Neural cell (in vitro differentiated cells): ENCODE measurements around the gene SLC44A5. TPM values are rescaled to one million over a fixed set of nuclear protein-coding genes. Genes with fewer than 3 reads are reported as not detected.

Experiments
- H2AFZ ChIP-seq: fragments of 200-600, 300-800 bp; sonication (generic), shearing (Covaris generic); 2 replicates; pipeline ENCODE4 v1.6.0; 2014; ENCODE audit warnings: low read depth, mild to moderate bottlenecking, antibody characterized with exemption, low read length, moderate library complexity
- H3F3A ChIP-seq: fragments of 200-600 bp; shearing (Covaris generic); 2 replicates; pipeline ENCODE4 v1.6.1; 2016; ENCODE audit warnings: mild to moderate bottlenecking, moderate library complexity, mixed read lengths, antibody characterized with exemption, low read length; ENCODE audit not compliant: insufficient read depth, poor library complexity, severe bottlenecking
- H3K27ac ChIP-seq: fragments of 200-600, 300-800 bp; sonication (generic), shearing (Covaris generic); 2 replicates; pipeline ENCODE4 v1.5.1; 2014; ENCODE audit warnings: mild to moderate bottlenecking, low read length, moderate library complexity
- H3K27me3 ChIP-seq: fragments of 300-800, 200-600 bp; sonication (generic), shearing (Covaris generic); 2 replicates; pipeline ENCODE4 v1.6.0; 2014; ENCODE audit warnings: mild to moderate bottlenecking, low read depth, low read length, moderate library complexity; ENCODE audit not compliant: insufficient read depth
- H3K36me3 ChIP-seq: fragments of 300-800, 200-600 bp; sonication (generic), shearing (Covaris generic); 2 replicates; pipeline ENCODE4 v1.5.1; 2014; ENCODE audit warnings: mild to moderate bottlenecking, antibody characterized with exemption, low read length, moderate library complexity; ENCODE audit not compliant: insufficient read depth
- H3K4me2 ChIP-seq: fragments of 300-800, 200-600 bp; sonication (generic), shearing (Covaris generic); 2 replicates; pipeline ENCODE4 v1.6.0; 2014; ENCODE audit warnings: mild to moderate bottlenecking, low read length
- H3K4me3 ChIP-seq: fragments of 300-800, 200-600 bp; sonication (generic), shearing (Covaris generic); 2 replicates; pipeline ENCODE4 v1.5.1; 2014; ENCODE audit warnings: mild to moderate bottlenecking, low read length, moderate library complexity
- H3K79me2 ChIP-seq: fragments of 200-600 bp; shearing (Covaris generic); replicated peaks from 2 replicates; pipeline ENCODE4 v1.6.0; 2014; ENCODE audit warnings: mild to moderate bottlenecking, low read length, moderate library complexity; ENCODE audit not compliant: insufficient read depth
- H3K9ac ChIP-seq: fragments of 300-800, 200-600 bp; sonication (generic), shearing (Covaris generic); 2 replicates; pipeline ENCODE4 v1.6.1; 2016; ENCODE audit warnings: mild to moderate bottlenecking, low read length, mixed read lengths
- H3K9me2 ChIP-seq: fragments of 200-600 bp; shearing (Covaris generic); 2 replicates; pipeline ENCODE4 v1.6.1; 2016; ENCODE audit warnings: mild to moderate bottlenecking, low read length, mixed read lengths; ENCODE audit not compliant: insufficient read depth
- H3K9me3 ChIP-seq: fragments of 200-600, 300-800 bp; sonication (generic), shearing (Covaris generic); 2 replicates; pipeline ENCODE4 v1.6.1; 2016; ENCODE audit warnings: mild to moderate bottlenecking, mixed run types, low read length, moderate library complexity, mixed read lengths
- H4K20me1 ChIP-seq: fragments of 200-600 bp; shearing (Covaris generic); 2 replicates; pipeline ENCODE4 v1.6.1; 2016; ENCODE audit warnings: mild to moderate bottlenecking, mixed run types; ENCODE audit not compliant: insufficient read depth
- EP300 ChIP-seq: fragments of 450-650 bp; conservative IDR thresholded peaks from 2 replicates; pipeline ENCODE4 v1.6.1; 2014; ENCODE audit warnings: antibody characterized with exemption, mild to moderate bottlenecking, moderate library complexity; ENCODE audit not compliant: poor library complexity, severe bottlenecking
- EZH2 ChIP-seq: fragments of 200-600, 300-800 bp; shearing (Covaris generic), sonication (generic); IDR thresholded peaks from 2 replicates; pipeline ENCODE4 v1.6.1; 2014; ENCODE audit warnings: antibody characterized with exemption, low read length, borderline replicate concordance, mild to moderate bottlenecking; ENCODE audit not compliant: insufficient read depth, poor library complexity, severe bottlenecking
- MXI1 ChIP-seq: fragments of 450-650 bp; conservative IDR thresholded peaks from 2 replicates; pipeline ENCODE4 v1.6.1; 2014; ENCODE audit warnings: antibody characterized with exemption, mild to moderate bottlenecking; ENCODE audit not compliant: poor library complexity, severe bottlenecking
- POLR2AphosphoS5 ChIP-seq: IDR thresholded peaks from 2 replicates; pipeline ENCODE4 v1.6.1; 2012
- RAD21 ChIP-seq: fragments of 450-650 bp; conservative IDR thresholded peaks from 2 replicates; pipeline ENCODE4 v1.6.1; 2014; ENCODE audit warnings: antibody characterized with exemption, mild to moderate bottlenecking, moderate library complexity
- SMC3 ChIP-seq: fragments of 450-650 bp; conservative IDR thresholded peaks from 2 replicates; pipeline ENCODE4 v1.6.1; 2014; ENCODE audit warnings: antibody characterized with exemption, mild to moderate bottlenecking, moderate library complexity; ENCODE audit not compliant: poor library complexity
- TAF1 ChIP-seq: IDR thresholded peaks from 2 replicates; pipeline ENCODE4 v1.6.1; 2012; ENCODE audit warnings: low read depth
- polyA plus RNA-seq: library from polyadenylated mRNA; depleted of rRNA; stranded (reverse); fragments of >200 nt; gene quantifications from 2 replicates; pipeline ENCODE4 v1.2.3, GENCODE V29; 2014
- TF ChIP-seq, protein P1 (sequence below): IDR thresholded peaks from 2 replicates; pipeline ENCODE4 v1.6.1; 2012; ENCODE audit warnings: borderline replicate concordance
- TF ChIP-seq, protein P2 (sequence below): fragments of 450-650 bp; IDR thresholded peaks from 2 replicates; pipeline ENCODE4 v1.5.1; 2014; ENCODE audit warnings: antibody characterized with exemption, mild to moderate bottlenecking, moderate library complexity; ENCODE audit not compliant: poor library complexity, severe bottlenecking

Gene SLC44A5
- polyA plus RNA-seq, 1 donor from 2014 or later: 53.0 TPM

DNA sequence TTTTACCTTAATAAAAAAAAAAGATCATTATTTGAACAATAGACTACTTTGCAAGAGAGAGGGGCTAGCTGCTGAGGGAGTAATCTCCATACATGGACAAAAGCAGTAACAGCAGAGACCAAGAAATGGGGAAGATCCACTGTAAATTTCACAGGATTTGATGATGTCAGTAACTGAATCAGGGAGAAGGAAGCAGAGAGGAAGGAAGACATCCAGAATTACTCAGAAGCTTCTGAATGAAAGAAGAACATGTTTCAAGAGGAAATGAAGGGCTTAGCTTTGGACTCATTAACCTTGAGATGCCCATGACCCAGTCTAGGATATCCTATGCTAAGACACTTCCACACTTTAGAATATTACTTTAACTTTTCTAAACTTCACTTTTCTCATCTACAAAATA lies 60.4 kb downstream of the SLC44A5 start:
- H3K79me2 ChIP-seq: no peaks in the 10 kb centered on the region
- TF ChIP-seq EP300: no peak
- H3K9ac ChIP-seq: no peak overlapping the region
- H3F3A ChIP-seq: no peaks in the 10 kb centered on the region
- H3K27me3 ChIP-seq: no peaks in the 10 kb centered on the region
- H3K27ac ChIP-seq: no peak overlapping the region
- no peak overlapping the region for H3K4me3 ChIP-seq
- H3K4me2 ChIP-seq: no peak overlapping the region
- no peak overlapping the region for H2AFZ ChIP-seq
- H3K9me3 ChIP-seq: no peaks in the 10 kb centered on the region
- H3K36me3 ChIP-seq: no peaks in the 10 kb centered on the region
- no peaks in the 10 kb centered on the region for H4K20me1 ChIP-seq
- H3K9me2 ChIP-seq: no peaks in the 10 kb centered on the region

DNA sequence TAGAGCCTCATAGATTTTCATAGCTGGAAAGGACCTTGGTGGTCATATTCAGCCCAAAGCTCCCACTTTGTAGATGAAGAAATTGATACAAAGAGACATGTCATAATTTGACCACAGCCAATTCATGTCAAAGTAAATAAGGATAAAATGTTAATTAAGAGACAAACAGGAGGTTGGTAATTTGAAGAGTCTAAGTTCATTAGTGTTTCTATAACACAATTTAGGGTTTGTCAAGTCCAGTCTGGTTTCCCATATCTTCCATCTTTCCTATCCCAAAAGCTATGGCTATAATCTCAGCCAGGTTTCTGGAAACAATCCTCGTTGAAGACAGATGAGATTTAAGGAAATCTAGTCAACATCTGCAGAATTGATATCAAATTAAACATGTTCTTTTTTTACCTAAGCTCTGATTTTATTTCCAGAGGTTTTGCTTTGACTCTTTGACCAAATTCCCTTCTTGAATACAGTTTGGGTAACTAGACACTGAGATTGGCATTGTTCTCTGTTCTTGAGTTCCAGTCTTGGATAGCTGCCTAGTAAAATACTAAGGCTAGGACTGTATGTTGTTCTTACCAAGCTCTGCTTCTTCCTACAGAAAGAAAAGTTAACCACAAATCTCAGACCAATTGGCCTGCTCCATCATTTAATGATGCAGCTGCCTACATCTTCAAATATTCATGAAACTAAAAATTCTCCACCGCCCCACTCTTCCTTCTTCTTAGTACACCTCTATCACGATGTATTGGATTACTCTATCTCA lies 62.0 kb downstream of the SLC44A5 start:
- Histone ChIP-seq H3K36me3 (no peaks in the 10 kb centered on the region), H3K9me2 (no peaks in the 10 kb centered on the region), H3K27me3 (no peaks in the 10 kb centered on the region), H2AFZ (no peak overlapping the region), H3K9ac (no peak overlapping the region), H3K9me3 (no peaks in the 10 kb centered on the region), H3K27ac (no peak overlapping the region), H3F3A (no peaks in the 10 kb centered on the region), H3K79me2 (no peaks in the 10 kb centered on the region), H4K20me1 (no peaks in the 10 kb centered on the region), H3K4me3 (no peak overlapping the region), H3K4me2 (no peak overlapping the region)
- no peak for TF ChIP-seq RAD21
- TF ChIP-seq SMC3: no peak
- TF ChIP-seq EP300: no peak

DNA sequence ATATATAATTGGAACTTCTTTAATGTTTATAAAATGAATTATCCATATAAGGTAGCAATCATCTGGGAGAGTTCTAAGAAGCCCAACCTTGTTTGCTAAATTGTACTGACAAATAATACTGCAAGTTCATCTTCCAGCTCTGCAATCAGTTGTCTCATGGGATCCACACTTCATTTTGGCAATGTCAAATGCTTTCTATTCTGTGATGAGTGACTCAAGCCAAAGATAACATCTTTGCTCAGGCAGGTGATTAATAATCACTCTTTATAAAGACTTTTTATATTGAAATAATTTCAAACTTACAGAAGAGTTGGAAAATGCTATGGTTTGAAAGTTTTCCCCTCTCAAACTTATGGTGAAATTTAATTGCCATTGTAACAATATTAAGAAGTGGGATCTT lies 67.2 kb downstream of the SLC44A5 start:
- Histone ChIP-seq H3K4me3 (no peak overlapping the region), H3K36me3 (no peaks in the 10 kb centered on the region), H3K4me2 (no peak overlapping the region), H3F3A (no peaks in the 10 kb centered on the region), H3K9me2 (no peaks in the 10 kb centered on the region), H2AFZ (no peak overlapping the region), H3K27me3 (no peaks in the 10 kb centered on the region), H3K27ac (no peak overlapping the region), H4K20me1 (no peaks in the 10 kb centered on the region), H3K79me2 (no peaks in the 10 kb centered on the region), H3K9me3 (no peaks in the 10 kb centered on the region), H3K9ac (no peak overlapping the region)
- TF ChIP-seq RAD21 (no peak), EZH2 (no peak), SMC3 (no peak), MXI1 (no peak), POLR2AphosphoS5 (no peak), EP300 (no peak), TAF1 (no peak)
- TF ChIP-seq, protein P1, sequence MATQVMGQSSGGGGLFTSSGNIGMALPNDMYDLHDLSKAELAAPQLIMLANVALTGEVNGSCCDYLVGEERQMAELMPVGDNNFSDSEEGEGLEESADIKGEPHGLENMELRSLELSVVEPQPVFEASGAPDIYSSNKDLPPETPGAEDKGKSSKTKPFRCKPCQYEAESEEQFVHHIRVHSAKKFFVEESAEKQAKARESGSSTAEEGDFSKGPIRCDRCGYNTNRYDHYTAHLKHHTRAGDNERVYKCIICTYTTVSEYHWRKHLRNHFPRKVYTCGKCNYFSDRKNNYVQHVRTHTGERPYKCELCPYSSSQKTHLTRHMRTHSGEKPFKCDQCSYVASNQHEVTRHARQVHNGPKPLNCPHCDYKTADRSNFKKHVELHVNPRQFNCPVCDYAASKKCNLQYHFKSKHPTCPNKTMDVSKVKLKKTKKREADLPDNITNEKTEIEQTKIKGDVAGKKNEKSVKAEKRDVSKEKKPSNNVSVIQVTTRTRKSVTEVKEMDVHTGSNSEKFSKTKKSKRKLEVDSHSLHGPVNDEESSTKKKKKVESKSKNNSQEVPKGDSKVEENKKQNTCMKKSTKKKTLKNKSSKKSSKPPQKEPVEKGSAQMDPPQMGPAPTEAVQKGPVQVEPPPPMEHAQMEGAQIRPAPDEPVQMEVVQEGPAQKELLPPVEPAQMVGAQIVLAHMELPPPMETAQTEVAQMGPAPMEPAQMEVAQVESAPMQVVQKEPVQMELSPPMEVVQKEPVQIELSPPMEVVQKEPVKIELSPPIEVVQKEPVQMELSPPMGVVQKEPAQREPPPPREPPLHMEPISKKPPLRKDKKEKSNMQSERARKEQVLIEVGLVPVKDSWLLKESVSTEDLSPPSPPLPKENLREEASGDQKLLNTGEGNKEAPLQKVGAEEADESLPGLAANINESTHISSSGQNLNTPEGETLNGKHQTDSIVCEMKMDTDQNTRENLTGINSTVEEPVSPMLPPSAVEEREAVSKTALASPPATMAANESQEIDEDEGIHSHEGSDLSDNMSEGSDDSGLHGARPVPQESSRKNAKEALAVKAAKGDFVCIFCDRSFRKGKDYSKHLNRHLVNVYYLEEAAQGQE: no peak
- TF ChIP-seq, protein P2, sequence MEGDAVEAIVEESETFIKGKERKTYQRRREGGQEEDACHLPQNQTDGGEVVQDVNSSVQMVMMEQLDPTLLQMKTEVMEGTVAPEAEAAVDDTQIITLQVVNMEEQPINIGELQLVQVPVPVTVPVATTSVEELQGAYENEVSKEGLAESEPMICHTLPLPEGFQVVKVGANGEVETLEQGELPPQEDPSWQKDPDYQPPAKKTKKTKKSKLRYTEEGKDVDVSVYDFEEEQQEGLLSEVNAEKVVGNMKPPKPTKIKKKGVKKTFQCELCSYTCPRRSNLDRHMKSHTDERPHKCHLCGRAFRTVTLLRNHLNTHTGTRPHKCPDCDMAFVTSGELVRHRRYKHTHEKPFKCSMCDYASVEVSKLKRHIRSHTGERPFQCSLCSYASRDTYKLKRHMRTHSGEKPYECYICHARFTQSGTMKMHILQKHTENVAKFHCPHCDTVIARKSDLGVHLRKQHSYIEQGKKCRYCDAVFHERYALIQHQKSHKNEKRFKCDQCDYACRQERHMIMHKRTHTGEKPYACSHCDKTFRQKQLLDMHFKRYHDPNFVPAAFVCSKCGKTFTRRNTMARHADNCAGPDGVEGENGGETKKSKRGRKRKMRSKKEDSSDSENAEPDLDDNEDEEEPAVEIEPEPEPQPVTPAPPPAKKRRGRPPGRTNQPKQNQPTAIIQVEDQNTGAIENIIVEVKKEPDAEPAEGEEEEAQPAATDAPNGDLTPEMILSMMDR: no peak
